GM12878 (cell line): ENCODE measurements around the gene MIAT. TPM values are rescaled to one million over a fixed set of nuclear protein-coding genes. Genes with fewer than 3 reads are reported as not detected.

Source experiments
- CEBPZ ChIP-seq: fragments of 150-350 bp; IDR thresholded peaks from 2 replicates; pipeline ENCODE4 v1.6.1; 2016; ENCODE audit warnings: low read depth, low read length
- NBN ChIP-seq: fragments of 450-650 bp; IDR thresholded peaks from 2 replicates; pipeline ENCODE4 v1.6.1; 2016
- POU2F2 ChIP-seq: IDR thresholded peaks from 3 replicates; pipeline ENCODE4 v1.6.1; 2011; ENCODE audit warnings: low read depth, mild to moderate bottlenecking, low read length, borderline replicate concordance
- SREBF2 ChIP-seq: IDR thresholded peaks from 2 replicates; pipeline ENCODE4 v1.6.1; 2012; ENCODE audit warnings: mild to moderate bottlenecking, low read length
- TCF3 ChIP-seq: IDR thresholded peaks from 2 replicates; pipeline ENCODE4 v1.6.1; 2012; ENCODE audit warnings: low read depth, mild to moderate bottlenecking, low read length, borderline replicate concordance; ENCODE audit not compliant: insufficient read depth
- TCF7 ChIP-seq: IDR thresholded peaks from 2 replicates; pipeline ENCODE4 v1.6.1; 2014; ENCODE audit warnings: antibody characterized with exemption, borderline replicate concordance
- polyA plus RNA-seq, 11 experiments: library from polyadenylated mRNA; depleted of rRNA in 4 of 11; unstranded in 6 of 11; stranded (reverse) in 5 of 11; fragments of >200 nt; fragmentation: Nextera tagmentation in 4 of 11; fragmentation: Illumina TruSeq in 1 of 11; extraction: Ambion mirVana in 4 of 11; extraction: Trizol in 1 of 11; gene quantifications; 1 replicate in 1 of 11; 2 replicates in 10 of 11; pipeline versions ENCODE4 v1.2.1 to v1.2.3, GENCODE V29; 2011 to 2016; ENCODE audit warnings: inconsistent platforms in 2 of 11, missing spikeins in 2 of 11, low read depth in 1 of 11
- total RNA-seq, 4 experiments: library from RNA; depleted of rRNA in 3 of 4; stranded (reverse); fragments of >200 nt in 3 of 4; fragmentation: Illumina TruSeq in 1 of 4; extraction: Trizol in 1 of 4; gene quantifications; 2 replicates each; pipeline versions ENCODE4 v1.2.1 to v1.2.3, GENCODE V29; 2013 to 2021
- TF ChIP-seq, protein P1 (sequence below): fragments of 450-650 bp; IDR thresholded peaks from 2 replicates; pipeline ENCODE4 v1.6.1; 2017; ENCODE audit warnings: mild to moderate bottlenecking
- TF ChIP-seq, protein P2 (sequence below): fragments of 450-650 bp; IDR thresholded peaks from 2 replicates; pipeline ENCODE4 v1.6.1; 2017; ENCODE audit warnings: mild to moderate bottlenecking, moderate library complexity

MIAT gene
- total and polyA plus RNA-seq, 10 of the 15 experiments (the other 5 are each of a cell fraction or from before 2014, with no cell fraction given) = 0.39 to 13.7 (median 4.6) TPM

DNA sequence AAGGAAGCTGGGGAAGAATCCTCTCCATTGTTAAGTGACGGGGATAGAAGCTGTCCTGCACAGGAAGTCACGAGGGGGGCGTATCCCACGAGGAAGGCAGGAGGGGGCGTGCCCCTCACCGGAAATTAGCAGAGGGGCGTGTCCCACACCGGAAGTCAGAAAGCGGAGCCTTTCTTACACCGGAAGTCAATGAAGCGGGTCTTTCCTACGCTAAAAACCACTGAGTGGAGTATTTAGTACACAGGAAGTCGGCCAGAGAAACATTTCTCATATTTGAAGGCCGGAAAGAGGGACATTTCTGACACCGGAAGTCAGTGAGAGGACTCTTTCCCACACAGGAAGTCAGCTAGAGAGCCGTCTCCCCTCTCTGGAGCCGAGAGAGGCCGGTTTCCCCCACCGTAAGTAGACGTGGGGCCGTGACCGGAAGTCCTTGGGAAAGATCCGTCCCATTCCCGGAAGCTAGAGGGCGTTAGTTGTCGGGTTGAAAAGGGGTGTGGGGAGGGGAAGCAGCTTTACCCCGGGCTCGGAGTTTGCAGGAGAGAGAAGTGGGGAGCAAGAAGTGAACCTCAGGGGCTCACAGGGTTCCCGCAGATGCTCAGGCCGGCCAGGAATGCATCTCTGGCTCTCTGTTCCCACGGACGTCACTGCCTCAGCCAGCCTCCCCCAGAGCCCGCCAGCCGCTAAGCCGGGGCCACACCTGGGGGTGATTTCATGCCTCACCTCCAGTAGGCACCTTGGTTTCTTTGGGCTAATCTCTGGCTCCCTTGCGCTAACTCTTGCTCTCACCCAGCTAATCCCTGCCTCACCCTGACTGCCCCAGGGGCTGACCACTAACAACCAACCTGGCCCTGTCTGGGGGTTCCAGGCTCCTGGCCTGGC lies 15.4 kb downstream of the MIAT start (continued):
- TF ChIP-seq, protein P1, sequence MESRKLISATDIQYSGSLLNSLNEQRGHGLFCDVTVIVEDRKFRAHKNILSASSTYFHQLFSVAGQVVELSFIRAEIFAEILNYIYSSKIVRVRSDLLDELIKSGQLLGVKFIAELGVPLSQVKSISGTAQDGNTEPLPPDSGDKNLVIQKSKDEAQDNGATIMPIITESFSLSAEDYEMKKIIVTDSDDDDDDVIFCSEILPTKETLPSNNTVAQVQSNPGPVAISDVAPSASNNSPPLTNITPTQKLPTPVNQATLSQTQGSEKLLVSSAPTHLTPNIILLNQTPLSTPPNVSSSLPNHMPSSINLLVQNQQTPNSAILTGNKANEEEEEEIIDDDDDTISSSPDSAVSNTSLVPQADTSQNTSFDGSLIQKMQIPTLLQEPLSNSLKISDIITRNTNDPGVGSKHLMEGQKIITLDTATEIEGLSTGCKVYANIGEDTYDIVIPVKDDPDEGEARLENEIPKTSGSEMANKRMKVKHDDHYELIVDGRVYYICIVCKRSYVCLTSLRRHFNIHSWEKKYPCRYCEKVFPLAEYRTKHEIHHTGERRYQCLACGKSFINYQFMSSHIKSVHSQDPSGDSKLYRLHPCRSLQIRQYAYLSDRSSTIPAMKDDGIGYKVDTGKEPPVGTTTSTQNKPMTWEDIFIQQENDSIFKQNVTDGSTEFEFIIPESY = no peak
- TF ChIP-seq POU2F2 = peak; percentile 9; the same call in 2 of the 3 replicates
- TF ChIP-seq SREBF2 = peak; percentile 72
- peak; percentile 80; the same call in 1 of the 2 replicates for TF ChIP-seq NBN
- TF ChIP-seq, protein P2, sequence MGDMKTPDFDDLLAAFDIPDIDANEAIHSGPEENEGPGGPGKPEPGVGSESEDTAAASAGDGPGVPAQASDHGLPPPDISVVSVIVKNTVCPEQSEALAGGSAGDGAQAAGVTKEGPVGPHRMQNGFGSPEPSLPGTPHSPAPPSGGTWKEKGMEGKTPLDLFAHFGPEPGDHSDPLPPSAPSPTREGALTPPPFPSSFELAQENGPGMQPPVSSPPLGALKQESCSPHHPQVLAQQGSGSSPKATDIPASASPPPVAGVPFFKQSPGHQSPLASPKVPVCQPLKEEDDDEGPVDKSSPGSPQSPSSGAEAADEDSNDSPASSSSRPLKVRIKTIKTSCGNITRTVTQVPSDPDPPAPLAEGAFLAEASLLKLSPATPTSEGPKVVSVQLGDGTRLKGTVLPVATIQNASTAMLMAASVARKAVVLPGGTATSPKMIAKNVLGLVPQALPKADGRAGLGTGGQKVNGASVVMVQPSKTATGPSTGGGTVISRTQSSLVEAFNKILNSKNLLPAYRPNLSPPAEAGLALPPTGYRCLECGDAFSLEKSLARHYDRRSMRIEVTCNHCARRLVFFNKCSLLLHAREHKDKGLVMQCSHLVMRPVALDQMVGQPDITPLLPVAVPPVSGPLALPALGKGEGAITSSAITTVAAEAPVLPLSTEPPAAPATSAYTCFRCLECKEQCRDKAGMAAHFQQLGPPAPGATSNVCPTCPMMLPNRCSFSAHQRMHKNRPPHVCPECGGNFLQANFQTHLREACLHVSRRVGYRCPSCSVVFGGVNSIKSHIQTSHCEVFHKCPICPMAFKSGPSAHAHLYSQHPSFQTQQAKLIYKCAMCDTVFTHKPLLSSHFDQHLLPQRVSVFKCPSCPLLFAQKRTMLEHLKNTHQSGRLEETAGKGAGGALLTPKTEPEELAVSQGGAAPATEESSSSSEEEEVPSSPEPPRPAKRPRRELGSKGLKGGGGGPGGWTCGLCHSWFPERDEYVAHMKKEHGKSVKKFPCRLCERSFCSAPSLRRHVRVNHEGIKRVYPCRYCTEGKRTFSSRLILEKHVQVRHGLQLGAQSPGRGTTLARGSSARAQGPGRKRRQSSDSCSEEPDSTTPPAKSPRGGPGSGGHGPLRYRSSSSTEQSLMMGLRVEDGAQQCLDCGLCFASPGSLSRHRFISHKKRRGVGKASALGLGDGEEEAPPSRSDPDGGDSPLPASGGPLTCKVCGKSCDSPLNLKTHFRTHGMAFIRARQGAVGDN = no peak
- no peak for TF ChIP-seq TCF7
- no peak for TF ChIP-seq CEBPZ
- TF ChIP-seq TCF3 = no peak
